HepG2 (cell line): ENCODE results near the gene SHQ1. TPM values are rescaled to one million over a fixed set of nuclear protein-coding genes. Genes with fewer than 3 reads are reported as not detected.

Experiments
- AKAP8 ChIP-seq: sonication (generic); formaldehyde crosslinking; IDR thresholded peaks from 2 replicates; pipeline ENCODE4 v1.5.1; 2020; ENCODE audit warnings: mild to moderate bottlenecking, missing genetic modification reagents
- ARNTL ChIP-seq: sonication (generic); formaldehyde crosslinking; IDR thresholded peaks from 2 replicates; pipeline ENCODE4 v1.4.0; 2020; ENCODE audit warnings: mild to moderate bottlenecking, missing genetic modification reagents
- CBFB ChIP-seq: sonication (generic); formaldehyde crosslinking; IDR thresholded peaks from 2 replicates; pipeline ENCODE4 v1.4.0; 2020; ENCODE audit warnings: missing genetic modification reagents
- ISX ChIP-seq: sonication (generic); formaldehyde crosslinking; conservative IDR thresholded peaks from 2 replicates; pipeline ENCODE4 v1.5.0; 2020; ENCODE audit warnings: missing genetic modification reagents
- JUNB ChIP-seq: sonication (generic); formaldehyde crosslinking; IDR thresholded peaks from 2 replicates; pipeline ENCODE4 v1.8.0; 2022; ENCODE audit warnings: missing genetic modification reagents, mild to moderate bottlenecking, borderline replicate concordance
- KLF11 ChIP-seq: IDR thresholded peaks from 2 replicates; pipeline ENCODE4 v1.6.1; 2016; ENCODE audit warnings: missing compliant biosample characterization
- NFYB ChIP-seq: sonication (generic); formaldehyde crosslinking; IDR thresholded peaks from 2 replicates; pipeline ENCODE4 v1.4.0; 2020; ENCODE audit warnings: missing genetic modification reagents
- RFX3 ChIP-seq: IDR thresholded peaks from 2 replicates; pipeline ENCODE4 v1.6.1; 2016; ENCODE audit warnings: missing biosample characterization, missing genetic modification reagents
- SIN3B ChIP-seq: fragments of 150-350 bp; IDR thresholded peaks from 2 replicates; pipeline ENCODE4 v1.6.1; 2014; ENCODE audit warnings: low read length
- SRSF4 ChIP-seq: fragments of 200-400 bp; formaldehyde crosslinking; IDR thresholded peaks from one replicate; pipeline ENCODE4 v1.6.1; 2018; ENCODE audit warnings: mild to moderate bottlenecking, low read depth, low read length, moderate library complexity; ENCODE audit not compliant: poor library complexity, severe bottlenecking
- TCF7L2 ChIP-seq: IDR thresholded peaks from 2 replicates; pipeline ENCODE4 v1.6.1; 2011; ENCODE audit warnings: mild to moderate bottlenecking, low read depth, low read length, moderate library complexity
- ZNF317 ChIP-seq: sonication (generic); formaldehyde crosslinking; IDR thresholded peaks from 2 replicates; pipeline ENCODE4 v1.5.0; 2020; ENCODE audit warnings: mild to moderate bottlenecking, missing genetic modification reagents
- ZNF556 ChIP-seq: sonication (generic); formaldehyde crosslinking; IDR thresholded peaks from 2 replicates; pipeline ENCODE4 v1.4.0; 2020; ENCODE audit warnings: mild to moderate bottlenecking, missing genetic modification reagents, borderline replicate concordance
- ZNF678 ChIP-seq: sonication (generic); formaldehyde crosslinking; IDR thresholded peaks from 2 replicates; pipeline ENCODE4 v1.4.0; 2020; ENCODE audit warnings: mild to moderate bottlenecking, missing genetic modification reagents
- ZNF747 ChIP-seq: sonication (generic); formaldehyde crosslinking; IDR thresholded peaks from 2 replicates; pipeline ENCODE4 v1.8.1; 2023; ENCODE audit warnings: missing genetic modification reagents, mild to moderate bottlenecking, borderline replicate concordance
- ZNF776 ChIP-seq: sonication (generic); formaldehyde crosslinking; IDR thresholded peaks from 2 replicates; pipeline ENCODE4 v1.4.0; 2020; ENCODE audit warnings: mild to moderate bottlenecking, missing genetic modification reagents
- ZNF782 ChIP-seq: sonication (generic); formaldehyde crosslinking; IDR thresholded peaks from 2 replicates; pipeline ENCODE4 v1.4.0; 2020; ENCODE audit warnings: missing genetic modification reagents, mild to moderate bottlenecking, borderline replicate concordance
- ZNF83 ChIP-seq: sonication (generic); formaldehyde crosslinking; IDR thresholded peaks from 2 replicates; pipeline ENCODE4 v1.4.0; 2020; ENCODE audit warnings: missing genetic modification reagents, mild to moderate bottlenecking, borderline replicate concordance
- polyA plus RNA-seq, 8 experiments: library from polyadenylated mRNA; depleted of rRNA in 3 of 8; stranded (reverse) in 7 of 8; unstranded in 1 of 8; fragments of >200 nt; fragmentation: Illumina TruSeq in 4 of 8; extraction: Trizol in 4 of 8; gene quantifications; 2 replicates each; pipeline versions ENCODE4 v1.2.1 to v1.2.3, GENCODE V29; 2011 to 2016; ENCODE audit warnings: low read depth in 4 of 8, missing spikeins in 1 of 8, mixed read lengths in 1 of 8; ENCODE audit not compliant: insufficient read depth in 1 of 8
- total RNA-seq, 5 experiments: library from RNA; depleted of rRNA; stranded (reverse); fragments of >200 nt; fragmentation: Illumina TruSeq; extraction: Trizol; gene quantifications; 2 replicates each; pipeline ENCODE4 v1.2.3, GENCODE V29; 2016; ENCODE audit warnings: low read depth in 1 of 5
- TF ChIP-seq, protein P1 (sequence below): sonication (generic); formaldehyde crosslinking; IDR thresholded peaks from 2 replicates; pipeline ENCODE4; 2020; ENCODE audit warnings: missing genetic modification reagents, mild to moderate bottlenecking, borderline replicate concordance
- TF ChIP-seq, protein P2 (sequence below): sonication (generic); formaldehyde crosslinking; IDR thresholded peaks from 2 replicates; pipeline ENCODE4 v1.5.0; 2020; ENCODE audit warnings: missing genetic modification reagents, mild to moderate bottlenecking, borderline replicate concordance
- TF ChIP-seq, protein P3 (sequence below): sonication (generic); formaldehyde crosslinking; IDR thresholded peaks from 2 replicates; pipeline ENCODE4 v1.4.0; 2020; ENCODE audit warnings: low read depth, missing genetic modification reagents
- TF ChIP-seq, protein P4 (sequence below), 2 experiments: fragments of 450-650 bp in 1 of 2; sonication (generic) in 1 of 2; formaldehyde crosslinking; IDR thresholded peaks; 2 replicates each; pipeline versions ENCODE4 v1.5.0 to v1.8.0; 2020 to 2022; ENCODE audit warnings: mild to moderate bottlenecking in 1 of 2, missing genetic modification reagents in 1 of 2

SHQ1 gene
- total and polyA plus RNA-seq, 2 of the 13 experiments (the other 11 are each of a cell fraction or from before 2014, with no cell fraction given), result 5.5 to 20.3 TPM

DNA sequence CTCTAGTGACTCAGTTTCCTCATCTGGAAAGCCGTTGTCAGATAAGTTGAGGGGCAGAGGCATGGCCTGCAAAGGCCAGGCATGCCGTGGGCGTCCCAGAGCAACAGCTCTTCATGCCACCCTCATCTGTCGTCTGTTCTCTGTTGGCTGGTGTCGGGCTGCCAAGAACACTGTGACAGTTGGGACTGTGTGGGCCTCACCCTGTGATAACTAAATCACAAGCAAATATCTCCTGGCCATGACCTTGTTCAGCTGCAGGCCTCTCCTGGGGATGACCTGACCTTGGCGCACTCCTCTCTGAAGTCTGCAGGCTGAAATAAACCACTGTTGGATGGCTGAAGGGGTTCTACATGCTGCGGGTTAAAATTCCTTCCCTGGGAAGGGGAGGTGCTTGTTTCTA is 145.9 kb downstream of the SHQ1 start (continued):
- TF ChIP-seq ISX (CRISPR knock-in tag) (no peak), JUNB (no peak), NFYB (CRISPR knock-in tag) (no peak), ZNF83 (CRISPR knock-in tag) (no peak), RFX3 (CRISPR knock-in tag) (no peak), SRSF4 (no peak), ZNF317 (no peak), KLF11 (CRISPR knock-in tag) (no peak), SIN3B (no peak), TCF7L2 (no peak), CBFB (CRISPR knock-in tag) (no peak), ZNF782 (no peak), ARNTL (CRISPR knock-in tag) (no peak), AKAP8 (CRISPR knock-in tag) (no peak), ZNF556 (no peak), ZNF776 (CRISPR knock-in tag) (no peak), ZNF747 (no peak), ZNF678 (no peak)
- TF ChIP-seq, protein P1, sequence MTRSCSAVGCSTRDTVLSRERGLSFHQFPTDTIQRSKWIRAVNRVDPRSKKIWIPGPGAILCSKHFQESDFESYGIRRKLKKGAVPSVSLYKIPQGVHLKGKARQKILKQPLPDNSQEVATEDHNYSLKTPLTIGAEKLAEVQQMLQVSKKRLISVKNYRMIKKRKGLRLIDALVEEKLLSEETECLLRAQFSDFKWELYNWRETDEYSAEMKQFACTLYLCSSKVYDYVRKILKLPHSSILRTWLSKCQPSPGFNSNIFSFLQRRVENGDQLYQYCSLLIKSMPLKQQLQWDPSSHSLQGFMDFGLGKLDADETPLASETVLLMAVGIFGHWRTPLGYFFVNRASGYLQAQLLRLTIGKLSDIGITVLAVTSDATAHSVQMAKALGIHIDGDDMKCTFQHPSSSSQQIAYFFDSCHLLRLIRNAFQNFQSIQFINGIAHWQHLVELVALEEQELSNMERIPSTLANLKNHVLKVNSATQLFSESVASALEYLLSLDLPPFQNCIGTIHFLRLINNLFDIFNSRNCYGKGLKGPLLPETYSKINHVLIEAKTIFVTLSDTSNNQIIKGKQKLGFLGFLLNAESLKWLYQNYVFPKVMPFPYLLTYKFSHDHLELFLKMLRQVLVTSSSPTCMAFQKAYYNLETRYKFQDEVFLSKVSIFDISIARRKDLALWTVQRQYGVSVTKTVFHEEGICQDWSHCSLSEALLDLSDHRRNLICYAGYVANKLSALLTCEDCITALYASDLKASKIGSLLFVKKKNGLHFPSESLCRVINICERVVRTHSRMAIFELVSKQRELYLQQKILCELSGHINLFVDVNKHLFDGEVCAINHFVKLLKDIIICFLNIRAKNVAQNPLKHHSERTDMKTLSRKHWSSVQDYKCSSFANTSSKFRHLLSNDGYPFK (CRISPR knock-in tag), result no peak
- TF ChIP-seq, protein P2, sequence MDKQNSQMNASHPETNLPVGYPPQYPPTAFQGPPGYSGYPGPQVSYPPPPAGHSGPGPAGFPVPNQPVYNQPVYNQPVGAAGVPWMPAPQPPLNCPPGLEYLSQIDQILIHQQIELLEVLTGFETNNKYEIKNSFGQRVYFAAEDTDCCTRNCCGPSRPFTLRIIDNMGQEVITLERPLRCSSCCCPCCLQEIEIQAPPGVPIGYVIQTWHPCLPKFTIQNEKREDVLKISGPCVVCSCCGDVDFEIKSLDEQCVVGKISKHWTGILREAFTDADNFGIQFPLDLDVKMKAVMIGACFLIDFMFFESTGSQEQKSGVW (CRISPR knock-in tag), result no peak
- TF ChIP-seq, protein P3, sequence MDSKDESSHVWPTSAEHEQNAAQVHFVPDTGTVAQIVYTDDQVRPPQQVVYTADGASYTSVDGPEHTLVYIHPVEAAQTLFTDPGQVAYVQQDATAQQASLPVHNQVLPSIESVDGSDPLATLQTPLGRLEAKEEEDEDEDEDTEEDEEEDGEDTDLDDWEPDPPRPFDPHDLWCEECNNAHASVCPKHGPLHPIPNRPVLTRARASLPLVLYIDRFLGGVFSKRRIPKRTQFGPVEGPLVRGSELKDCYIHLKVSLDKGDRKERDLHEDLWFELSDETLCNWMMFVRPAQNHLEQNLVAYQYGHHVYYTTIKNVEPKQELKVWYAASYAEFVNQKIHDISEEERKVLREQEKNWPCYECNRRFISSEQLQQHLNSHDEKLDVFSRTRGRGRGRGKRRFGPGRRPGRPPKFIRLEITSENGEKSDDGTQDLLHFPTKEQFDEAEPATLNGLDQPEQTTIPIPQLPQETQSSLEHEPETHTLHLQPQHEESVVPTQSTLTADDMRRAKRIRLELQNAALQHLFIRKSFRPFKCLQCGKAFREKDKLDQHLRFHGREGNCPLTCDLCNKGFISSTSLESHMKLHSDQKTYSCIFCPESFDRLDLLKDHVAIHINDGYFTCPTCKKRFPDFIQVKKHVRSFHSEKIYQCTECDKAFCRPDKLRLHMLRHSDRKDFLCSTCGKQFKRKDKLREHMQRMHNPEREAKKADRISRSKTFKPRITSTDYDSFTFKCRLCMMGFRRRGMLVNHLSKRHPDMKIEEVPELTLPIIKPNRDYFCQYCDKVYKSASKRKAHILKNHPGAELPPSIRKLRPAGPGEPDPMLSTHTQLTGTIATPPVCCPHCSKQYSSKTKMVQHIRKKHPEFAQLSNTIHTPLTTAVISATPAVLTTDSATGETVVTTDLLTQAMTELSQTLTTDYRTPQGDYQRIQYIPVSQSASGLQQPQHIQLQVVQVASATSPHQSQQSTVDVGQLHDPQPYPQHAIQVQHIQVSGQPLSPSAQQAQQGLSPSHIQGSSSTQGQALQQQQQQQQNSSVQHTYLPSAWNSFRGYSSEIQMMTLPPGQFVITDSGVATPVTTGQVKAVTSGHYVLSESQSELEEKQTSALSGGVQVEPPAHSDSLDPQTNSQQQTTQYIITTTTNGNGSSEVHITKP (CRISPR knock-in tag), result no peak
- TF ChIP-seq, protein P4, sequence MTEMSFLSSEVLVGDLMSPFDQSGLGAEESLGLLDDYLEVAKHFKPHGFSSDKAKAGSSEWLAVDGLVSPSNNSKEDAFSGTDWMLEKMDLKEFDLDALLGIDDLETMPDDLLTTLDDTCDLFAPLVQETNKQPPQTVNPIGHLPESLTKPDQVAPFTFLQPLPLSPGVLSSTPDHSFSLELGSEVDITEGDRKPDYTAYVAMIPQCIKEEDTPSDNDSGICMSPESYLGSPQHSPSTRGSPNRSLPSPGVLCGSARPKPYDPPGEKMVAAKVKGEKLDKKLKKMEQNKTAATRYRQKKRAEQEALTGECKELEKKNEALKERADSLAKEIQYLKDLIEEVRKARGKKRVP (CRISPR knock-in tag; IDR thresholded peaks at IDR 0.05), result no peak
